Adrenal gland (tissue), 12 donors: ENCODE results near the gene NOC4L. TPM values are rescaled to one million over a fixed set of nuclear protein-coding genes. Genes with fewer than 3 reads are reported as not detected.

Experiments
- DNase-seq, 7 donors: peaks; one replicate each; pipeline ENCODE4 v3.0.0-alpha.2; 2019 to 2020
- H3K27ac ChIP-seq, 5 donors: fragments of 200-600 bp; sonication (generic) in 4 of 5; 1 replicate in 3 of 5; 2 replicates in 2 of 5; pipeline versions ENCODE4 v1.5.1 to v1.8.0; 2016 to 2020; ENCODE audit warnings: mild to moderate bottlenecking in 1 of 5
- H3K27me3 ChIP-seq: fragments of 200-600 bp; 2 replicates; pipeline ENCODE4 v1.8.0; 2021
- H3K36me3 ChIP-seq, 2 donors: fragments of 200-600 bp; replicated peaks in 1 of 2; 1 replicate in 1 of 2; 2 replicates in 1 of 2; pipeline versions ENCODE4 v1.5.1 to v1.8.0; 2018 to 2022
- H3K4me1 ChIP-seq, 2 donors: fragments of 200-600 bp; replicated peaks in 1 of 2; 1 replicate in 1 of 2; 2 replicates in 1 of 2; pipeline versions ENCODE4 v1.5.1 to v1.8.0; 2018 to 2021
- H3K4me3 ChIP-seq, 4 donors: fragments of 200-600 bp; sonication (generic) in 3 of 4; one replicate each; pipeline ENCODE4 v1.5.1; 2016 to 2018
- H3K9me3 ChIP-seq, 3 donors: fragments of 200-600 bp; sonication (generic) in 1 of 3; replicated peaks in 1 of 3; 1 replicate in 2 of 3; 2 replicates in 1 of 3; pipeline versions ENCODE4 v1.5.1 to v1.8.0; 2016 to 2021
- POLR2A ChIP-seq, 2 donors: fragments of 450-650 bp; IDR thresholded peaks; one replicate each; pipeline ENCODE4 v1.6.1; 2017; ENCODE audit warnings: antibody characterized with exemption in 2 of 2, mild to moderate bottlenecking in 2 of 2, moderate library complexity in 1 of 2
- WGBS, 4 donors: extraction: QIAGEN DNeasy Blood & Tissue Kit in 2 of 4; methylation state at CpG; one replicate each; pipeline versions ENCODE4 v1.1.5 to v1.1.7; 2013 to 2017; 5-methylcytosine and 5-hydroxymethylcytosine counted together
- intact Hi-C, 2 donors: fragments of 100-400 bp; cut with DNase I; formaldehyde crosslinking; loops; one replicate each; pipeline versions ENCODE4 v1.14.1 to v1.15.0; 2022 to 2023
- polyA plus RNA-seq, 3 donors: library from polyadenylated mRNA; stranded (reverse); fragments of 200-250 nt in 2 of 3; fragments of 350-450 nt in 1 of 3; fragmentation: Illumina TruSeq in 1 of 3; extraction: RNeasy Lipid Tissue Mini Kit (QIAGEN cat#74804) in 1 of 3; gene quantifications; one replicate each; pipeline ENCODE4 v1.2.3, GENCODE V29; 2013 to 2014
- total RNA-seq, 9 donors: library from RNA; depleted of rRNA in 4 of 9; stranded (reverse); fragments of >200 nt in 4 of 9; fragments of 120-200 nt in 1 of 9; fragmentation: NEBNext Ultra II Directional in 1 of 9; extraction: Animal tissue kit (Norgen Biotek cat#: 25700) in 1 of 9; gene quantifications; one replicate each; pipeline versions ENCODE4 v1.1.0 to v1.2.4, GENCODE V29; 2013 to 2023
- TF ChIP-seq, protein P1 (sequence below), 6 experiments: fragments of 450-650 bp in 4 of 6; fragments of 200-600 bp in 2 of 6; sonication (generic) in 1 of 6; IDR thresholded peaks; 1 replicate in 5 of 6; 2 replicates in 1 of 6; pipeline versions ENCODE4 v1.5.1 to v1.8.0; 2016 to 2021; ENCODE audit warnings: antibody characterized with exemption in 6 of 6, mild to moderate bottlenecking in 2 of 6, moderate library complexity in 1 of 6
- donor health status: healthy with polysubstance abuse.
- donor health status: Bipolar disorder and iron deficiency.
- donor health status: DM: yes; HTN: yes; CAD: no.
- donor health status: DM: no; HTN: no; CAD: no.
- donor health status: DM: no; HTN: no; CAD: no.
- donor health status: DM: yes; HTN: yes; CAD: no.

Gene NOC4L
- total and polyA plus RNA-seq, 12 donors: 4.7 to 51.5 (median 17.5) TPM

DNA sequence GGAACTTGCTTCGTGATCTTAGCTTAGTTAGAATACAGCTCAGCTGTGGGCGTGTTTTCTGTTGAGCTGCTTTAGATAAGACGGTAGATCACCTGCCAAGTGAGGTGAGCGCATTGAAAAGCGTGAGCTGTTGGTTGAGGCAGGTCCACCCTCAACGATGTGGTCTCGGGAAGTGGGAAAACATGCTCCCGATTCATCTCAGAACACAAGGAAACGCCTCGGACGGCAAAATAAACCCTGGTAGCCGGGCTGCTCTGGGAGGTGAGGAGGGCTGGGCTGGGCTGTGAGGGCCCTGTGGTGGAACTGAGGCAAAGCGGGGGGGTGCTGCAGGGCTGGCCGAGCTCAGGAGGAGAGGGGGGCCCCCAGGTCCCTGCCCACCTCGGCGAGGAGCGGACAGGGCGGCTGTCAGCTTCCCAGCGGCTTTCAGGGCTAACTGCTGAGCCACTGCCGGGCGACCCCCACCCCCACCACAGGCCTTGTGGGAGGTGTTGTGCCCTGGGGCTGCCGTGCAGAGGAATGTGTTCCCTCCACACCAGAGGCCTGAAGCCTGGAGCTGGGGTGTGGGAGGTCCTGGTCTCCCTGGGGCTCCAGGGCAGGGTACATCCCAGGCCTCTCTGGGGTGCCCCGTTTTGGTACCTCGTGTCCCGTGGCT, 30.7 kb downstream of the NOC4L start:
- WGBS, 4 donors: 65 to 79% (median 71%) methylated on average over 14 to 25 of the region's 25 CpGs
- no peak overlapping the region for H3K4me3 ChIP-seq
- no peaks in the 10 kb centered on the region for H3K9me3 ChIP-seq
- no peak for TF ChIP-seq POLR2A (IDR thresholded peaks at IDR 0.05)
- TF ChIP-seq, protein P1, sequence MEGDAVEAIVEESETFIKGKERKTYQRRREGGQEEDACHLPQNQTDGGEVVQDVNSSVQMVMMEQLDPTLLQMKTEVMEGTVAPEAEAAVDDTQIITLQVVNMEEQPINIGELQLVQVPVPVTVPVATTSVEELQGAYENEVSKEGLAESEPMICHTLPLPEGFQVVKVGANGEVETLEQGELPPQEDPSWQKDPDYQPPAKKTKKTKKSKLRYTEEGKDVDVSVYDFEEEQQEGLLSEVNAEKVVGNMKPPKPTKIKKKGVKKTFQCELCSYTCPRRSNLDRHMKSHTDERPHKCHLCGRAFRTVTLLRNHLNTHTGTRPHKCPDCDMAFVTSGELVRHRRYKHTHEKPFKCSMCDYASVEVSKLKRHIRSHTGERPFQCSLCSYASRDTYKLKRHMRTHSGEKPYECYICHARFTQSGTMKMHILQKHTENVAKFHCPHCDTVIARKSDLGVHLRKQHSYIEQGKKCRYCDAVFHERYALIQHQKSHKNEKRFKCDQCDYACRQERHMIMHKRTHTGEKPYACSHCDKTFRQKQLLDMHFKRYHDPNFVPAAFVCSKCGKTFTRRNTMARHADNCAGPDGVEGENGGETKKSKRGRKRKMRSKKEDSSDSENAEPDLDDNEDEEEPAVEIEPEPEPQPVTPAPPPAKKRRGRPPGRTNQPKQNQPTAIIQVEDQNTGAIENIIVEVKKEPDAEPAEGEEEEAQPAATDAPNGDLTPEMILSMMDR (IDR thresholded peaks at IDR 0.05): no peak
- peaks cover 40% of the 10 kb centered on the region for H3K27me3 ChIP-seq
- intact Hi-C loops: no loop called here
- no peak overlapping the region for H3K27ac ChIP-seq
- DNase-seq: no peak
- H3K36me3 ChIP-seq: no peaks in the 10 kb centered on the region
- H3K4me1 ChIP-seq: no peaks in the 10 kb centered on the region

GRCh38 chr12:132175496-132176384, 31.5 kb downstream of the NOC4L start:
- intact Hi-C loops: no loop called here
- H3K27me3 ChIP-seq: peaks cover 40% of the 10 kb centered on the region
- DNase-seq: no peak

GRCh38 chr12:132176385-132176919, 32.2 kb downstream of the NOC4L start:
- Histone ChIP-seq H3K9me3 (no peaks in the 10 kb centered on the region), H3K36me3 (no peaks in the 10 kb centered on the region), H3K4me1 (no peaks in the 10 kb centered on the region), H3K27ac (no peak overlapping the region), H3K27me3 (peaks cover 33% of the 10 kb centered on the region), H3K4me3 (no peak overlapping the region)
- TF ChIP-seq POLR2A (IDR thresholded peaks at IDR 0.05): no peak
- intact Hi-C loops: no loop called here
- DNase-seq: no peak
- 44 to 62% (median 59%) methylated on average over 17 to 19 of the region's 19 CpGs; no CpG with 5 or more reads in 1 of the 4 donors for WGBS, 4 donors

More at GRCh38 chr12:132175496-132176384, 31.5 kb downstream of the NOC4L start:
- TF ChIP-seq, protein P1 (IDR thresholded peaks at IDR 0.05): no peak
- no peak for TF ChIP-seq POLR2A (IDR thresholded peaks at IDR 0.05)
- H3K4me1 ChIP-seq: no peaks in the 10 kb centered on the region
- no peaks in the 10 kb centered on the region for H3K9me3 ChIP-seq
- no peak overlapping the region for H3K27ac ChIP-seq
- 52 to 65% (median 54%) methylated on average over 8 to 35 of the region's 35 CpGs for WGBS, 4 donors
- H3K4me3 ChIP-seq: no peak overlapping the region
- no peaks in the 10 kb centered on the region for H3K36me3 ChIP-seq

- intact Hi-C loops: no loop called here
- no peak for DNase-seq
- Histone ChIP-seq H3K4me1 (no peaks in the 10 kb centered on the region), H3K27me3 (peaks cover 27% of the 10 kb centered on the region), H3K4me3 (no peak overlapping the region), H3K27ac (no peak overlapping the region), H3K36me3 (no peaks in the 10 kb centered on the region), H3K9me3 (no peaks in the 10 kb centered on the region)
- WGBS, 4 donors: 67 to 78% (median 73%) methylated on average over 21 to 25 of the region's 25 CpGs
- TF ChIP-seq, protein P1 (IDR thresholded peaks at IDR 0.05): no peak
- TF ChIP-seq POLR2A (IDR thresholded peaks at IDR 0.05): no peak
Observed at GRCh38 chr12:132176920-132177551, 32.8 kb downstream of the NOC4L start.
